ENCODE results near the gene DOCK2.
"Not testable (repeated sequence)": the region's sequence is repeated elsewhere in the genome, so short reads cannot be mapped to it uniquely, and the experiment has no call there.

The DOCK2 gene

DNA sequence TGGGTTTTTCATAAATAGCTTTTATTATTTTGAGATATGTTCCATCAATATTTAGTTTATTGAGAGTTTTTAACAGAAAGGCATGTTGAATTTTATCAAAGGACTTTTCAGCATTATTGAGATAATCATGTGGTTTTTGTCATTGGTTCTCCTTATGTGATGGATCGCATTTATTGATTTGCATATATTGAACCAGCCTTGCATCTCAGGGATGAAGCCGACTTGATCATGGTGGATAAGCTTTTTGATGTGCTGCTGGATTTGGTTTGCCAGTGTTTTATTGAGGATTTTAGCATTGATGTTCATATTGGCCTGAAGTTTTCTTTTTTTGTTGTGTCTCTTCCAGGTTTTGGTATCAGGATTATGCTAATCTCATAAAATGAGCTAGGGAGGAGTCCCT is 12.8 kb upstream of the DOCK2 start:
- not testable (repeated sequence) for H2BK12ac ChIP-seq (ENCODE audit: low read length); H2BK120ac ChIP-seq (ENCODE audit: low read depth, low read length); DNase-seq (ENCODE audit: low spot score); H3K27me3 ChIP-seq (ENCODE audit: control insufficient read depth in 3 of 3, insufficient read depth in 3 of 3, low read depth in 1 of 3, low read length in 3 of 3); H3K27ac ChIP-seq (replicated peaks; ENCODE audit: low read length); H3K4me1 ChIP-seq (ENCODE audit: control insufficient read depth in 2 of 2, insufficient read depth in 1 of 2, low read depth in 1 of 2, low read length in 2 of 2); H2AK5ac ChIP-seq (ENCODE audit: low read depth, low read length); H3K79me1 ChIP-seq (ENCODE audit: low read depth, low read length); H3K4ac ChIP-seq (ENCODE audit: low read length); H3K4me3 ChIP-seq (ENCODE audit: low read length in 2 of 2); H2BK5ac ChIP-seq (ENCODE audit: low read length); H3K36me3 ChIP-seq (replicated peaks in 1 of 2; ENCODE audit: control insufficient read depth in 2 of 2, insufficient read depth in 2 of 2, low read length in 2 of 2); H3K9ac ChIP-seq (ENCODE audit: low read depth, low read length, poor library complexity); H3K9me3 ChIP-seq (replicated peaks in 1 of 2; ENCODE audit: control insufficient read depth in 2 of 2, insufficient read depth in 1 of 2, low read depth in 1 of 2, low read length in 2 of 2); H2AFZ ChIP-seq (ENCODE audit: low read length); H2BK15ac ChIP-seq (ENCODE audit: low read length); H4K8ac ChIP-seq (ENCODE audit: low read depth, low read length); H3K23ac ChIP-seq (ENCODE audit: low read depth, low read length, poor library complexity); H3K18ac ChIP-seq (ENCODE audit: low read length); H4K91ac ChIP-seq (ENCODE audit: low read depth, low read length, poor library complexity); H3K14ac ChIP-seq (ENCODE audit: low read length); H3K4me2 ChIP-seq (ENCODE audit: insufficient read depth, low read length, poor library complexity, severe bottlenecking)
- no CpG with 5 or more reads among the region's 2 CpGs for WGBS, 2 donors (ENCODE audit: extremely low coverage in 2 of 2, insufficient read length in 2 of 2, insufficient replicate concordance in 1 of 2)

DNA sequence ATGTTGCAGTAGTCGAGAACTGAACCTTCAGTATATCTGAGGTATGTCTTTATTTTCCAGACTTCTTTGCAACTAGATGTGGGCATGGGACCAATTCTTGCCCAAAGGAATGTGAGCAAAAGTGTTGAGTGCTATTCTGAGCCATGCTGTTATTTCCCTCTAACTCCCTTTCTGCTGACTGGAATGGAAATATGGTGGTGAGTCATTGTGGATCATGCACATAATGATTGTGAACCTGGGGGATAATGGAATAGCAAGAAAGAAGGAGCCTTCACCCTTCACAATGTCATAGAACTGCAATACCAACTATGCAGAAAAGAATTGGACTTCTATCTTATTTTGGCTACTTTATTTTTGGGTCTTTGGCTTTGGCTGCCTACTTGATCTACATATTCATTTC is 10.3 kb upstream of the DOCK2 start:
- no peak for DNase-seq (ENCODE audit: low spot score)

DNA sequence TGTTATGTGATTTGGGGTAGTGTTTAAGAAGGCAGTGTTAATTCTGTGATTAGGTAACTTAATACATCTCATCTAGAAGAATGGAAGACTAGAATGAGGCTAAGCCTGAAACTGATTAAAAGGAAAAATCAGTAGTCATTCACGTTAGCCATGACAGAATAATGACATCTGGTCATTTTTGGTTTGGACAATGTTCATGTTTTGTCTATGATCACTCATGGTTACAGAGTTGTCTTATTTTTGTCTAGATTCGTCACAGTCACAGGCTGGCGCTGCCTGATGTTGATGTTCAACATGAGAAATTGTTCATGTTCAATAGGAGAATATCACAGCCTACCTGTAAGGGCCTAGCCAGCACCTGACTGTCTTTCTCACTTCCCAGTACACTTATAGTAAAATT is 9.5 kb upstream of the DOCK2 start:
- Histone ChIP-seq H2BK12ac (ENCODE audit: low read length) (no peak overlapping the region), H3K27me3 (ENCODE audit: control insufficient read depth in 3 of 3, insufficient read depth in 3 of 3, low read depth in 1 of 3, low read length in 3 of 3) (no peaks in the 10 kb centered on the region), H2AFZ (ENCODE audit: low read length) (no peak overlapping the region), H2BK120ac (ENCODE audit: low read depth, low read length) (no peak overlapping the region), H3K14ac (ENCODE audit: low read length) (no peak overlapping the region), H3K27ac (replicated peaks; ENCODE audit: low read length) (no peak overlapping the region), H2BK15ac (ENCODE audit: low read length) (no peak overlapping the region), H4K8ac (ENCODE audit: low read depth, low read length) (no peak overlapping the region), H3K4me3 (ENCODE audit: low read length in 2 of 2) (no peak overlapping the region), H4K91ac (ENCODE audit: low read depth, low read length, poor library complexity) (no peak overlapping the region), H2AK5ac (ENCODE audit: low read depth, low read length) (no peak overlapping the region), H3K9ac (ENCODE audit: low read depth, low read length, poor library complexity) (no peak overlapping the region), H3K4me2 (ENCODE audit: insufficient read depth, low read length, poor library complexity, severe bottlenecking) (no peak overlapping the region), H3K18ac (ENCODE audit: low read length) (no peak overlapping the region), H3K4me1 (ENCODE audit: control insufficient read depth in 2 of 2, insufficient read depth in 1 of 2, low read depth in 1 of 2, low read length in 2 of 2) (no peaks in the 10 kb centered on the region), H3K79me1 (ENCODE audit: low read depth, low read length) (no peaks in the 10 kb centered on the region), H3K9me3 (replicated peaks in 1 of 2; ENCODE audit: control insufficient read depth in 2 of 2, insufficient read depth in 1 of 2, low read depth in 1 of 2, low read length in 2 of 2) (no peaks in the 10 kb centered on the region), H3K4ac (ENCODE audit: low read length) (no peak overlapping the region), H3K36me3 (replicated peaks in 1 of 2; ENCODE audit: control insufficient read depth in 2 of 2, insufficient read depth in 2 of 2, low read length in 2 of 2) (no peaks in the 10 kb centered on the region), H3K23ac (ENCODE audit: low read depth, low read length, poor library complexity) (no peak overlapping the region), H2BK5ac (ENCODE audit: low read length) (no peak overlapping the region)
- DNase-seq (ENCODE audit: low spot score), result no peak
- no CpG with 5 or more reads among the region's 3 CpGs for WGBS, 2 donors (ENCODE audit: extremely low coverage in 2 of 2, insufficient read length in 2 of 2, insufficient replicate concordance in 1 of 2)

More for the DNA sequence above, 10.3 kb upstream of the DOCK2 start:
- H3K4me1 ChIP-seq (ENCODE audit: control insufficient read depth in 2 of 2, insufficient read depth in 1 of 2, low read depth in 1 of 2, low read length in 2 of 2), result no peaks in the 10 kb centered on the region
- H3K79me1 ChIP-seq (ENCODE audit: low read depth, low read length), result no peaks in the 10 kb centered on the region
- H3K4me2 ChIP-seq (ENCODE audit: insufficient read depth, low read length, poor library complexity, severe bottlenecking), result no peak overlapping the region
- H2BK12ac ChIP-seq (ENCODE audit: low read length), result no peak overlapping the region
- no peak overlapping the region for H2BK15ac ChIP-seq (ENCODE audit: low read length)
- no peak overlapping the region for H3K18ac ChIP-seq (ENCODE audit: low read length)
- H3K4ac ChIP-seq (ENCODE audit: low read length), result no peak overlapping the region
- H3K9ac ChIP-seq (ENCODE audit: low read depth, low read length, poor library complexity), result no peak overlapping the region
- H2BK5ac ChIP-seq (ENCODE audit: low read length), result no peak overlapping the region
- no peak overlapping the region for H2AFZ ChIP-seq (ENCODE audit: low read length)
- no peak overlapping the region for H3K14ac ChIP-seq (ENCODE audit: low read length)
- WGBS, 2 donors (ENCODE audit: extremely low coverage in 2 of 2, insufficient read length in 2 of 2, insufficient replicate concordance in 1 of 2), result no CpG with 5 or more reads among the region's 1 CpG
- H4K91ac ChIP-seq (ENCODE audit: low read depth, low read length, poor library complexity), result no peak overlapping the region
- no peaks in the 10 kb centered on the region for H3K27me3 ChIP-seq (ENCODE audit: control insufficient read depth in 3 of 3, insufficient read depth in 3 of 3, low read depth in 1 of 3, low read length in 3 of 3)
- no peak overlapping the region for H3K4me3 ChIP-seq (ENCODE audit: low read length in 2 of 2)
- H3K9me3 ChIP-seq (replicated peaks in 1 of 2; ENCODE audit: control insufficient read depth in 2 of 2, insufficient read depth in 1 of 2, low read depth in 1 of 2, low read length in 2 of 2), result no peaks in the 10 kb centered on the region
- no peak overlapping the region for H2BK120ac ChIP-seq (ENCODE audit: low read depth, low read length)
- no peak overlapping the region for H4K8ac ChIP-seq (ENCODE audit: low read depth, low read length)
- no peak overlapping the region for H3K27ac ChIP-seq (replicated peaks; ENCODE audit: low read length)
- no peak overlapping the region for H3K23ac ChIP-seq (ENCODE audit: low read depth, low read length, poor library complexity)
- H3K36me3 ChIP-seq (replicated peaks in 1 of 2; ENCODE audit: control insufficient read depth in 2 of 2, insufficient read depth in 2 of 2, low read length in 2 of 2), result no peaks in the 10 kb centered on the region
- no peak overlapping the region for H2AK5ac ChIP-seq (ENCODE audit: low read depth, low read length)

DNA sequence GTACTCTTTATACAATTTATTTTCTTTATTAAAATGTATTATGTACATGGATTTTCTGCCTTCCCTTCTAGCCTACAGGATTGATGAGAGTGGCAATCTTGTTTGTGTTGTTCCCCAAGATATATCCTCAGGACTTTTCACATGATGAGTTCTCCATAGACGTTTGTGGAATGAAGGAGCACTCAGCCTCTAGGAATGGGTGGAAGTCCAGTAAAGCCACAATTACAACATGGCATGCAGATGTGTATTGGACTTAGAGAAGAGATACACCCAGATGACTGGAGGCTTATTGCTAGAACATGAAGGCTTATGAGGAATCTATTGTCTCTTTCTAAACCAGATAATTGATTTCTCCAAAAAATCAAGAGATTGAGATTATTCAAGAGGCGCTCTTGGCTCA is 8.2 kb upstream of the DOCK2 start:
- H2BK5ac ChIP-seq (ENCODE audit: low read length), result no peak overlapping the region
- no peak overlapping the region for H4K91ac ChIP-seq (ENCODE audit: low read depth, low read length, poor library complexity)
- no peaks in the 10 kb centered on the region for H3K9me3 ChIP-seq (replicated peaks in 1 of 2; ENCODE audit: control insufficient read depth in 2 of 2, insufficient read depth in 1 of 2, low read depth in 1 of 2, low read length in 2 of 2)
- no peak overlapping the region for H2AK5ac ChIP-seq (ENCODE audit: low read depth, low read length)
- H3K36me3 ChIP-seq (replicated peaks in 1 of 2; ENCODE audit: control insufficient read depth in 2 of 2, insufficient read depth in 2 of 2, low read length in 2 of 2), result no peaks in the 10 kb centered on the region
- H3K4me3 ChIP-seq (ENCODE audit: low read length in 2 of 2), result no peak overlapping the region
- H2BK12ac ChIP-seq (ENCODE audit: low read length), result no peak overlapping the region
- H3K27ac ChIP-seq (replicated peaks; ENCODE audit: low read length), result no peak overlapping the region
- no peak overlapping the region for H2AFZ ChIP-seq (ENCODE audit: low read length)
- no peak overlapping the region for H2BK15ac ChIP-seq (ENCODE audit: low read length)
- DNase-seq (ENCODE audit: low spot score), result no peak
- H3K4me2 ChIP-seq (ENCODE audit: insufficient read depth, low read length, poor library complexity, severe bottlenecking), result no peak overlapping the region
- H3K4ac ChIP-seq (ENCODE audit: low read length), result no peak overlapping the region
- H3K4me1 ChIP-seq (ENCODE audit: control insufficient read depth in 2 of 2, insufficient read depth in 1 of 2, low read depth in 1 of 2, low read length in 2 of 2), result no peaks in the 10 kb centered on the region
- no peak overlapping the region for H3K9ac ChIP-seq (ENCODE audit: low read depth, low read length, poor library complexity)
- H3K79me1 ChIP-seq (ENCODE audit: low read depth, low read length), result no peaks in the 10 kb centered on the region
- WGBS, 2 donors (ENCODE audit: extremely low coverage in 2 of 2, insufficient read length in 2 of 2, insufficient replicate concordance in 1 of 2), result no CpG with 5 or more reads among the region's 2 CpGs
- no peak overlapping the region for H3K18ac ChIP-seq (ENCODE audit: low read length)
- no peaks in the 10 kb centered on the region for H3K27me3 ChIP-seq (ENCODE audit: control insufficient read depth in 3 of 3, insufficient read depth in 3 of 3, low read depth in 1 of 3, low read length in 3 of 3)
- no peak overlapping the region for H3K14ac ChIP-seq (ENCODE audit: low read length)
- no peak overlapping the region for H4K8ac ChIP-seq (ENCODE audit: low read depth, low read length)
- H2BK120ac ChIP-seq (ENCODE audit: low read depth, low read length), result no peak overlapping the region
- no peak overlapping the region for H3K23ac ChIP-seq (ENCODE audit: low read depth, low read length, poor library complexity)

Measured in neuronal stem cell (in vitro differentiated cells).